GM06990 (cell line): ENCODE results near the gene CCSER1.
"Not testable (repeated sequence)": the region's sequence is repeated elsewhere in the genome, so short reads cannot be mapped to it uniquely, and the experiment has no call there.

Experiments
- DNase-seq: peaks from one replicate; pipeline ENCODE4 v3.0.0-alpha.2; 2011; ENCODE audit not compliant: insufficient read length; ENCODE audit errors: extremely low read depth
- H3K27me3 ChIP-seq: replicated peaks from 2 replicates; pipeline ENCODE4 v1.6.0; 2011; ENCODE audit warnings: low read length; ENCODE audit not compliant: control insufficient read depth, insufficient read depth
- H3K36me3 ChIP-seq: 2 replicates; pipeline ENCODE4 v1.5.1; 2011; ENCODE audit warnings: low read length; ENCODE audit not compliant: control insufficient read depth, insufficient read depth
- H3K4me3 ChIP-seq: replicated peaks from 2 replicates; pipeline ENCODE4 v1.5.1; 2011; ENCODE audit warnings: low read depth, mild to moderate bottlenecking, control low read depth, low read length
- CTCF ChIP-seq: IDR thresholded peaks from 2 replicates; pipeline ENCODE4 v1.5.1; 2011; ENCODE audit warnings: low read length, control low read depth, mild to moderate bottlenecking, inconsistent platforms; ENCODE audit not compliant: insufficient read depth, poor library complexity, severe bottlenecking

The CCSER1 gene

GRCh38 chr4:91076147-91076546 lies 949.0 kb downstream of the CCSER1 start:
- DNase-seq = no peak
- H3K27me3 ChIP-seq = no peaks in the 10 kb centered on the region
- no peaks in the 10 kb centered on the region for H3K36me3 ChIP-seq
- H3K4me3 ChIP-seq = no peak overlapping the region
- no peak for TF ChIP-seq CTCF

GRCh38 chr4:91085961-91086360 lies 958.8 kb downstream of the CCSER1 start:
- TF ChIP-seq CTCF = no peak
- DNase-seq = no peak
- Histone ChIP-seq H3K36me3 (no peaks in the 10 kb centered on the region), H3K4me3 (no peak overlapping the region), H3K27me3 (no peaks in the 10 kb centered on the region)

GRCh38 chr4:91087743-91088142 lies 960.5 kb downstream of the CCSER1 start:
- no peak overlapping the region for H3K4me3 ChIP-seq
- no peak for TF ChIP-seq CTCF
- no peak for DNase-seq
- H3K27me3 ChIP-seq = no peaks in the 10 kb centered on the region
- H3K36me3 ChIP-seq = no peaks in the 10 kb centered on the region

- TF ChIP-seq CTCF = no peak
- Histone ChIP-seq H3K4me3 (no peak overlapping the region), H3K36me3 (no peaks in the 10 kb centered on the region), H3K27me3 (no peaks in the 10 kb centered on the region)
- DNase-seq = no peak
Measured at GRCh38 chr4:91089178-91089577, 962.0 kb downstream of the CCSER1 start.

GRCh38 chr4:91092398-91092980 lies 965.3 kb downstream of the CCSER1 start:
- Histone ChIP-seq H3K36me3 (no peaks in the 10 kb centered on the region), H3K27me3 (no peaks in the 10 kb centered on the region), H3K4me3 (no peak overlapping the region)
- DNase-seq = no peak
- no peak for TF ChIP-seq CTCF

- H3K27me3 ChIP-seq, DNase-seq, H3K4me3 ChIP-seq, H3K36me3 ChIP-seq: not testable (repeated sequence)
Measured at GRCh38 chr4:91094220-91094619, 967.0 kb downstream of the CCSER1 start.
